Astrocyte of the spinal cord (primary cell): ENCODE measurements around the gene HOXA10.

Source experiments
- DNase-seq: peaks from one replicate; pipeline ENCODE4 v3.0.0; 2011; ENCODE audit warnings: low read depth, low spot score
- H3K4me3 ChIP-seq: 2 replicates; pipeline ENCODE4 v1.5.1; 2011; ENCODE audit warnings: low read depth, mild to moderate bottlenecking, low read length, moderate library complexity
- in situ Hi-C: cut with HindIII; loops from 2 replicates; pipeline ENCODE4 v1.10.0; 2017; ENCODE audit warnings: low sequenced_read_pairs
- TF ChIP-seq, protein P1 (sequence below): IDR thresholded peaks from 2 replicates; pipeline ENCODE4 v1.5.1; 2012; ENCODE audit warnings: low read depth, mild to moderate bottlenecking, low read length, inconsistent platforms

The HOXA10 gene

DNA sequence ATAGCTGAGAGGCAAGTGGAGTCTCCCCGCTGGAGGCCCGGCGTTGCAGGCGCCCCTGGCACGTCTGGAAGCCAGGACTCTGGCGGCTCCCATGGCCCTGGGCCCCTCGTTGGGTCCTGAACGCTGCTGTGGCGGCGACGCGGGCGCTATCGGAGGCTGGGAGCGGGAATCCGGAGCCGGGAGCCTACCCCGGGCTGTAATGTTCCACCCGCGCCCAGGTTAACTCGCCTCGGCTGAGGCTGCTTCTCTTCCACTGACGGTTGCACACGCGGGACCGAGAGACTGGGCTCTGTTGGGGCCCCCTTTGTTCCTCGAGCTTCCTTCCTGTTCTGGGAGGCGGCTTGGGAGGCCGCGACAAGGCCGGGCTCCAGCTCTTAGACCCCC is 29.3 kb downstream of the HOXA10 start:
- DNase-seq = no peak
- in situ Hi-C loops = no loop called here
- TF ChIP-seq, protein P1, sequence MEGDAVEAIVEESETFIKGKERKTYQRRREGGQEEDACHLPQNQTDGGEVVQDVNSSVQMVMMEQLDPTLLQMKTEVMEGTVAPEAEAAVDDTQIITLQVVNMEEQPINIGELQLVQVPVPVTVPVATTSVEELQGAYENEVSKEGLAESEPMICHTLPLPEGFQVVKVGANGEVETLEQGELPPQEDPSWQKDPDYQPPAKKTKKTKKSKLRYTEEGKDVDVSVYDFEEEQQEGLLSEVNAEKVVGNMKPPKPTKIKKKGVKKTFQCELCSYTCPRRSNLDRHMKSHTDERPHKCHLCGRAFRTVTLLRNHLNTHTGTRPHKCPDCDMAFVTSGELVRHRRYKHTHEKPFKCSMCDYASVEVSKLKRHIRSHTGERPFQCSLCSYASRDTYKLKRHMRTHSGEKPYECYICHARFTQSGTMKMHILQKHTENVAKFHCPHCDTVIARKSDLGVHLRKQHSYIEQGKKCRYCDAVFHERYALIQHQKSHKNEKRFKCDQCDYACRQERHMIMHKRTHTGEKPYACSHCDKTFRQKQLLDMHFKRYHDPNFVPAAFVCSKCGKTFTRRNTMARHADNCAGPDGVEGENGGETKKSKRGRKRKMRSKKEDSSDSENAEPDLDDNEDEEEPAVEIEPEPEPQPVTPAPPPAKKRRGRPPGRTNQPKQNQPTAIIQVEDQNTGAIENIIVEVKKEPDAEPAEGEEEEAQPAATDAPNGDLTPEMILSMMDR = no peak
- H3K4me3 ChIP-seq = peak overlapping the region; percentile 69

DNA sequence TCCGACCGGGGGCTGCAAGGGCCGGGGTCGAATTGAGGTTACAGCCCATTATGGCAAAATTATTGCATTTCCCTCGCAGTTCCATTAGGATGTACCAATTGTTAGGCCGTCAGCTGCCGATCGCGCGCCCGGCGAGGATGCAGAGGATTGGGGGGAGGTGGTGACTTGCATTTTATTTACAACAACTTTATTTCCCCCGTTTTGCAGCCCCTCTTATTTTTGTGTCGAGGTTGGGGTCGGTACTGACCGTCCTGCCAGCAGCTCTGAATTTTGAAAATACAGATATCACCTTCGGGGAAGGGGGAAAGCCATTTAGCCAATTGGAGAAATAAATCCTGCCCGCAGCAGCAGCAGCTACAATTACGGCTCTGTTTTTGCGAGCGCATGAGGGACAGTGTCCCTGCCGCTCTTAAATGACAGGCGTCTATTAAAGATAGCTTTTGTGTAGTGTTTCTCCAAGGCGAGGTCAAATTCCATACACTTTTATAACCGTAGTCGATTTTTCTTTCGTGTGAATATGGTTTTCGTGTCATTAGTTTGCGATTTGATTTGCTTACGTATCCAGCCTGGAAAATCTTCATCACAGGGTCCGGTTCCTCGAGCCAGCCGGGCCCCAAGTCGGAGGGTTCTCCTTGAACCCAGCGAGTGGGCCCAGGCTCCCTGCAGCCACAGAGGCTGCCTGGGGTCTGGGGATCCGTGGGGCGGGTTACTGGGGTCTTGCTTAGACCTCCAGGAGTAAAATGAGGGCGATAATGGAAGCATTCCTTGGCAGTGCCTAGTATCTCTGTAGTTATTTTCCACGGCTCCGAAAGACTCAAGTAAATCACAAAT is 30.0 kb downstream of the HOXA10 start:
- in situ Hi-C loops = no loop called here
- TF ChIP-seq, protein P1 = no peak
- DNase-seq = peak; percentile 74

DNA sequence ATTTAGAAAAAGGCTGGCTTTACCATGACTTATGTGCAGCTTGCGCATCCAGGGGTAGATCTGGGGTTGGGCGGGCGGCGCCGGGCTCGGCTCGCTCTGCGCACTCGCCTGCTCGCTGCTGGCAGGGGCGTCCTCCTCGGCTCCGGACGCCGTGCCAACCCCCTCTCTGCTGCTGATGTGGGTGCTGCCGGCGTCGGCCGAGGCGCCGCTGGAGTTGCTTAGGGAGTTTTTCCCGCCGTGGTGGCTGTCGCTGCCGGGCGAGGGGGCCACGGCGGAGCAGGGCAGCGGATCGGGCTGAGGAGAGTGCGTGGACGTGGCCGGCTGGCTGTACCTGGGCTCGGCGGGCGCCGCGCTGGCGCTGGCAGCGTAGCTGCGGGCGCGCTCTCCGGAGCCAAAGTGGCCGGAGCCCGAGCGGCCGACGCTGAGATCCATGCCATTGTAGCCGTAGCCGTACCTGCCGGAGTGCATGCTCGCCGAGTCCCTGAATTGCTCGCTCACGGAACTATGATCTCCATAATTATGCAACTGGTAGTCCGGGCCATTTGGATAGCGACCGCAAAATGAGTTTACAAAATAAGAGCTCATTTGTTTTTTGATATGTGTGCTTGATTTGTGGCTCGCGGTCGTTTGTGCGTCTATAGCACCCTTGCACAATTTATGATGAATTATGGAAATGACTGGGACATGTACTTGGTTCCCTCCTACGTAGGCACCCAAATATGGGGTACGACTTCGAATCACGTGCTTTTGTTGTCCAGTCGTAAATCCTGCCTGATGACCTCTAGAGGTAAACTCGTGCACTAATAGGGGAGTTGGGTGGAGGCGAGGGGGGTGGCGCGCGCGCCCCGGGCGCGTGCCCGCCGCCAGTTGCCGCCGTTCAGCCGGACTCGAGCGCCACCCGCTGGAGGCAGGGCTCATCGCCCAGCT is 30.8 kb downstream of the HOXA10 start, which contains the start of gene HOXA5:
Gene HOXA5, minus strand, starts transcription at position 659 of the 927 bp plus-strand sequence. Its CDS starts 74 bp downstream, at position 585.
- TF ChIP-seq, protein P1 = peak; percentile 83
- in situ Hi-C loops = no loop called here
- peak; percentile 99 for DNase-seq
- peak within 1 kb of the TSS; percentile 69 for H3K4me3 ChIP-seq

More for the DNA sequence above, 30.0 kb downstream of the HOXA10 start:
- peak overlapping the region; percentile 69 for H3K4me3 ChIP-seq

DNA sequence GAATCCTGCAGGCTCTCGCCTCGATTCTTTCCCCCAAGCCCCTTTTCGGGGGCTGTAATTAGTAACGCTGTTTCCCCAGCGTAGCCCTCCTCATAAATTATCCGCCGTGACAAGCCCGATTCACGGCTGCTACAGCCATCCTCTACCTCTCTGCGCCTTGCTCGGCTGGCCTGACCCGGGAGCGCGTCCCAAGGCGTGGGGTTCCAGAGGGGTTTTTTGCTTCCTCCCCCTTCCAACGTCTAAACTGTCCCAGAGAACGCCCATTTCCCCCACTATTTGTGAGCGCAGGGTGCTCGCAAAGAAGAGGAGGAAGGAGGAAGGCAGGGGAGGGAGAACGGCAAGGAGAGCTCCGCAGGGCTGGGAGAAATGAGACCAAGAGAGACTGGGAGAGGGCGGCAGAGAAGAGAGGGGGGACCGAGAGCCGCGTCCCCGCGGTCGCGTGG is 31.5 kb downstream of the HOXA10 start:
- TF ChIP-seq, protein P1 = no peak
- DNase-seq = no peak
- in situ Hi-C loops = no loop called here
- peak overlapping the region; percentile 65 for H3K4me3 ChIP-seq

DNA sequence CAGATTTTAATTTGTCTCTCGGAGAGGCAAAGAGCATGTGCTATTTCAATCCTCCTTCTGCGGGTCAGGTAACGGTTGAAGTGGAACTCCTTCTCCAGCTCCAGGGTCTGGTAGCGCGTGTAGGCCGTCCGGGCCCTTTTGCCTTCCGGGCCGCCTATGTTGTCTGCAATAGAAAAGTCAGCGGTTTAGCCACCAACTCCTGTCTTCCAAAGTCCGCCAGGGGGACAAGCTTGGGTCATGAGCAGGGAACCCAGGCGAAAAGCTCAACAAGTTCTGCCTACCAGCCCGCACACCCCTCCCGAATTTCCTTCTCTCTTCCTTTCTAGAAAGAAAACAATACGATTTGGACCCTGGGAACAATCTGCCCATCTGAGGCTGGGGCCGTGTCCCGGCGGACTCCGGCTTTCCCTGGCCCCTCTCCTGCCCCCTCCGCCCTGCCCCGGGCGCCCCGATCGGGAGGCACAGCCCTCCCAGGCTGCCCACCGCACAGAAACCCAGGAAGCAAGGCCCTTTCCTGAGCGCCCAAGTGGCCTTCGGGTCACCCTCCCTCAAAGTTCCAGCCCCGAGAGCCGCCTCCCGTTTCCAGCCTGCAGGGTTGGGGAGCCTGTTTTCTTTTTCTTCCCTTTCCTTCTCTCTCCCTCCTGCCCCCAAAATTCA is 32.1 kb downstream of the HOXA10 start:
- peak overlapping the region; percentile 65 for H3K4me3 ChIP-seq
- TF ChIP-seq, protein P1 = peak; percentile 15
- in situ Hi-C loops = no loop called here
- no peak for DNase-seq
